ENCODE measurements around the gene ZNF385A.

The ZNF385A gene

GRCh38 chr12:54415221-54415929 lies 30.8 kb upstream of the ZNF385A start:
- no peak for DNase-seq

- DNase-seq: no peak
These were observed 29.0 kb upstream of the ZNF385A start for GRCh38 chr12:54413284-54414190.

- no peak for DNase-seq
These were observed 28.3 kb upstream of the ZNF385A start for GRCh38 chr12:54412786-54413185.

GRCh38 chr12:54412348-54412747 lies 27.8 kb upstream of the ZNF385A start:
- no peak for DNase-seq

GRCh38 chr12:54411391-54412241 lies 27.1 kb upstream of the ZNF385A start:
- DNase-seq: no peak

- DNase-seq: no peak
These were observed 24.7 kb upstream of the ZNF385A start for GRCh38 chr12:54409267-54409666.

- DNase-seq: no peak
These were observed 22.8 kb upstream of the ZNF385A start for GRCh38 chr12:54407183-54407905.

GRCh38 chr12:54405573-54405972 lies 21.0 kb upstream of the ZNF385A start:
- no peak for DNase-seq

- no peak for DNase-seq
These were observed 20.6 kb upstream of the ZNF385A start for GRCh38 chr12:54405106-54405505.

GRCh38 chr12:54404061-54405004 lies 19.8 kb upstream of the ZNF385A start:
- DNase-seq: peak; percentile 76

GRCh38 chr12:54401119-54401518 lies 16.6 kb upstream of the ZNF385A start:
- no peak for DNase-seq

- DNase-seq: peak; percentile 78
These were observed 14.7 kb upstream of the ZNF385A start for GRCh38 chr12:54398995-54399793.

GRCh38 chr12:54398218-54398617 lies 13.7 kb upstream of the ZNF385A start:
- no peak for DNase-seq

GRCh38 chr12:54397157-54397556 lies 12.6 kb upstream of the ZNF385A start:
- DNase-seq: no peak

GRCh38 chr12:54395545-54395944 lies 11.0 kb upstream of the ZNF385A start:
- DNase-seq: no peak

GRCh38 chr12:54394986-54395385 lies 10.5 kb upstream of the ZNF385A start:
- DNase-seq: no peak

GRCh38 chr12:54394281-54394719 lies 9.8 kb upstream of the ZNF385A start:
- peak; percentile 85 for DNase-seq

- DNase-seq: no peak
These were observed 9.2 kb upstream of the ZNF385A start for GRCh38 chr12:54393743-54394142.

GRCh38 chr12:54393207-54393609 lies 8.7 kb upstream of the ZNF385A start:
- peak; percentile 77 for DNase-seq

GRCh38 chr12:54392485-54393206 lies 8.1 kb upstream of the ZNF385A start:
- DNase-seq: no peak

Measured in NCI-H69 (cell line).